UCSD-AML1 (cell line): ENCODE results near the gene RIMS1.

Source experiments
- DNase-seq: peaks from one replicate; lab custom pipeline; 2025; ENCODE audit not compliant: unreplicated experiment; lab: John Stamatoyannopoulos, UW

The RIMS1 gene

DNA sequence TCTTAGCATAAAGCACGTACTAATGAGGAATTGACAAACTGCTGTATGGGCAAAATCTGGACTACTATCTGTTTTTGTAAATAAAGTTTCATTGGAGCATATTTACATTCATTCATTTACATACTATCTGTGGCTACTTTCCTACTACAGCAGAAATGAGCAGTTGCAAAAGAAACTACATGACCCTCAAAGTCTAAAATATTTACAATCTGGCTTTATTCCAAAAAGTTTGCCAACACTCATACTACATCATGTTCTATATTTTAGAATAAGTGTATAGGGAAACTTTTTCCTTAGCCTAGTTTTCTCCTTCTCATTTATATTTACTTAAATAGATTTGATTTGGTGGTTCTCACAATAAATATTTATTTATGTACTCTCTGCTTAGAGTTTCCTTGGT, 208.2 kb downstream of the RIMS1 start:
- no peak for DNase-seq

DNA sequence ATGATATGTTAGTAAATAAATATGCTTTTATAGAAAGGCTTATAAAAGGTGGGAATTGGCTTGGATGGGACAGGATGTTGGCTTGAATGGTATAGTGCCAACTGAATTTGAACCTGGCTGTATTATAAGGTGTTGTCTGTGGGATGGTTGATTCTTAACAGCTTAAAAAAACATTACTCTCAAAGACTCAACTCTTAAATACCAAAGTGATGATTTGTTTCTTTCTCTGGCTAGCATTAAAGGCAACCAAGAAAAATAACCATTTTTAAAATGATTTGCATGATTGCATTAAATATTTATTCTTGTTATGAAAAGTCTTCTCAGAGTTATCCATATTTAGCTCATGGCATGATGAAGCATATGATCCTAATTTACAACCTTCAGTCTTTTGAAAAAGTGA, 216.2 kb downstream of the RIMS1 start:
- no peak for DNase-seq

DNA sequence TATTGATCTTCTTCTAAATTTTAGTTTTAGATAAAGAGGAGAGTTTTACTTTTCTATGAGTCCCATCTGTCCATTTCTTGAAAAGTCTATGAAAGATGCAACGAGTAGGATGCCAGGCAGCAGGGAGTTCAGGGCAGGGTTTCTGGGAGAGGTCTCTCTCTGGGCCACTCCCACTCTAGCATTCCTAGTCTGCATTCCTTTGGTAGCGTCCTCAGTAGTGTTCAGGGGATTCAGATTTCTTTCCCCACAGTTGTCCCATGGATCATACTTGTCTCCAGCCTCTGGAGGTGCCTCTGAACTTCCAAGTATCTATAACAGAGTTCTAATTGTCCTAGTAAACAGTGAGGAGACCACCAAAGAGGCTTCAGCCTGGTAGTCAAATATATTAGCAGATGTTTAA, 225.3 kb downstream of the RIMS1 start:
- no peak for DNase-seq

DNA sequence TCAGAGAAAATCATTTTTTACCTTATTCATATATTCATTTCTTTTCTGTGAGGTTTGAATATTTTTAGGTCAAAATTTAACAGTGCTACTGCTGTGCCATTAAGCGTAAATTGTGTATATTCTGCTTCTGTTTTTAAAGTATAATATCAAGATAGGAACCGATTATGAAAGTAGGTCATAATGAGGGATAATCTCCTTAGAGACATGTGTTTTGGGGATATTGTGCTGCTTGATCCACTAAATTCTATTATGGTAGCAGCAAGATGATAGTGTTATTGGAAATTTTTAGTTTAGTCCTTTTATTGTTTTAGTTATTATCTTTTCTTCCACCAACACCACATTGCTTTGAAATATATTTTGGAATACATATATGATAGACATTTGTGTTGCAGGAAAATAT, 244.0 kb downstream of the RIMS1 start:
- DNase-seq, result no peak

DNA sequence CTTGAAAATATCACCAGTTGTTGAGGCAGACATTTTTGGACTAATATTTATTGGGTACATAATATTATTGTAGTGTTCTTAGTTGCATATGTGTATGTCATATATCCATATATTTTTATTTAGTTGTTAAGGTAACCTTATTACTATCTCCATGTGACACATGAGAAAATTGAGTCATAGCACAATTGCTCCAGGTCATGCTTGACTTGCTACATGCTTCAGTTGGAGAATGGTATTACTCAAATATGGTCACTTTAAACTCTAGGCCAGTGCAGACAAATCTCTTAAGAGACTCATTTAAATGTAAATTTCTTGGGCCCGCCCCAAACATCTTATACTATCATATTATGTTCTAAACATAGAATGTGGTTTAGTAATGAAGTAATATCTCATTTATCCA, 246.1 kb downstream of the RIMS1 start:
- DNase-seq, result no peak

DNA sequence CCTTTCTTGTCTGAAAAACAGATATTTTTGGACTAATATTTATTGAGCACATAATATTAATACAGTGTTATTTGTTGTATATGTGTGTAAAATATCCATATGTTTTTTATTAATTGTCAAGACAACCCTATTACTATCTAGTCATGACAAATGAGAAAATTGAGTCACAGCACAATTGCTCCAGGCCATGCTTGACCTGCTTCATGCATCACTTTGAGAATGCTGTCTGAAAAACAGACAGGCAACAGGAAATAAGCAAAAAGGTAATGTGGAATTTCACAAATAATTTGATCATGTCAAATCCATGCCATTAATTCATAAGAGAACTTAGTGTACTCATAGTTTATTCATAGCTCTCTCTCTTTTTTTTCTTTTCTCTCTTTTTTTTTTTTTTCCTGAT, 246.5 kb downstream of the RIMS1 start:
- DNase-seq, result no peak

DNA sequence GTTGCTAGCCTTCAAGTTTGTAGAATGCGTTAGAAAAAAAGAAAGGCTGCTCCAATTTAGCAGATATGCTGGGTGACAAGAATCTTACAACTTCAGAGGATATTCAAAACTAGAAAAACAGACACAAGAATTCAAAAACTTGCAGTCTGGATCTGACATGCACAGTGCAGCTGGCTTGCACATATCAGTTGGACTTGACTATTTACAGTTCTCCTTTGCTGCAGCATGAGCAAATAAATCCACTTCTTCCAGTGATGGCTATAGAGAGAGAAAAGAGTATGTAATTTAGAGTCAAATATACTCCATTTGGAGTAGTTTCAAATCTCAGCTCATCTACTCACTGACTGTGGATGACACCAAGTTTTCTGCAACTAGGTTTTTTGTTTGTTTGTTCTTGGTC, 247.0 kb downstream of the RIMS1 start:
- DNase-seq, result no peak

DNA sequence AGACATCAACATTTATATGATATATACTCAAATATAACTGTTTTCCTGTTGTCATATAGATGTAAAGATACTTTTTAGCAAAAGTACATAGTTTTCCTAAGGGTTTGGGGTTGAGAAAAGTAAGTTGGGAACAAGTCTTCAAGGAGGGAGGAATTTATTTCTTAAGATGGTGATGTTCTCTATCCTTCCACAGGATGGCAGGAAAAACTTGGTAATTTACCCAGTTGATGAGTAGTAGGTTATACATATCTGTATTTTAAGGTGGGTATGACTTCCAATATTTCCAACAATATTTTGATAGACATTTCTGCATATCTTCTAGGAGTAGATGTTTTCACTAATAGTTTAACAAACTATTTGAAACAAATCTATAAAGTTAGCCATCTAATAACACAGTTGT, 254.4 kb downstream of the RIMS1 start:
- no peak for DNase-seq

DNA sequence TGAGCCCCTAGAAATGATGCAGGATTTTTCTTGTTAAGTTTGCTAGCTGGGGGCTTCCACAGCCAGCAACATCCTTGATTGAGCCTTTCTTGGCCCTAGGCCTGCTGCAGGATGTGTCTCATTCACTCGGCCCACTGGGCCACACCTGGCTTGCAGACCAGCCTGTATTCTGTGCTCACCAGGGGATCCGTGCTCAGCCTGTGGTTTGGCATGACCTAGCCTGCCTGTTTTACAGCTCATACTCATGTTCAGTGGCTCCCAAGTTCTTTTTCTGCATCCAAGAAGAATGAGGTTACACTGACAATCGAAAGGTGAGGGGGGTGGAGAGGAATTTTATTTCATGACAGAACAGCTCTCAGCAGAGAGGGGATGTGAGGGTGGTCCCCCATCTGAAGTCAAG, 263.4 kb downstream of the RIMS1 start:
- DNase-seq, result no peak

DNA sequence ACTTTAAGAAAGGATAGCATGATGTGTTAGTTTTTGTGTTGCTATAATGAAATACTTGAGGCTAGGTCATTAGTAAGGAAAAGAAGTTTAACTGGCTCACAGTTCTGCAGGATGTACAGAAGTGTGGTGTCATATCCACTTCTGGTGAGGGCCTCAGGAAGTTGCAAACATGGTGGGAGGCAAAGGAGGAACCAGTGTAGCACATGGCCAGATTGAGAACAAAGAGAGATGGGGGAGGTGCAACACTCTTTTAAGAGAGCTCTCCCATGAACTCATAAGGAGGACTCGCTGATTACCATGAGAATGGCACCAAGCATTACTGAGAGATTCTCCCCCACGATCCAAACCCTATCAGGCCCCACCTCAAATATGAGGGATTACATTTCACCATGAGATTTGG, 265.4 kb downstream of the RIMS1 start:
- no peak for DNase-seq

DNA sequence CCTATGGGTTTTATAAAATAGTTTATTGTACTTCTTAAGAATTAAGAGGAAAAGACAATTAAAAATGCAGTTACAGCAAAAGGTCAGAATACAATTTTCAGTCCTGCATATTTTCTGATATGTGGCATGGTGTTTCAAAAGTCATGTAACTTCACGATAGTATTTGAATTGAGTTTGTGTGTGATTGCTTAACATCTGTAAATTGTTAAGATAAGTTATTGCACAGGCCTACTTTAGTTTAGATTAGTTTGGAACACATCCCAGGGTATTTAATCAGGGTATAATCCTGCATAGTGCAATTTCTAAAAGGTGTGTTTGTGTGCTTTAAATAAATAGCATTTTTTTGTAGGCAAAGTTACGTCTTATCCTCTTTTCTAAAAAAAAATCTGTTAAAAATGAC, 289.6 kb downstream of the RIMS1 start:
- DNase-seq, result no peak

DNA sequence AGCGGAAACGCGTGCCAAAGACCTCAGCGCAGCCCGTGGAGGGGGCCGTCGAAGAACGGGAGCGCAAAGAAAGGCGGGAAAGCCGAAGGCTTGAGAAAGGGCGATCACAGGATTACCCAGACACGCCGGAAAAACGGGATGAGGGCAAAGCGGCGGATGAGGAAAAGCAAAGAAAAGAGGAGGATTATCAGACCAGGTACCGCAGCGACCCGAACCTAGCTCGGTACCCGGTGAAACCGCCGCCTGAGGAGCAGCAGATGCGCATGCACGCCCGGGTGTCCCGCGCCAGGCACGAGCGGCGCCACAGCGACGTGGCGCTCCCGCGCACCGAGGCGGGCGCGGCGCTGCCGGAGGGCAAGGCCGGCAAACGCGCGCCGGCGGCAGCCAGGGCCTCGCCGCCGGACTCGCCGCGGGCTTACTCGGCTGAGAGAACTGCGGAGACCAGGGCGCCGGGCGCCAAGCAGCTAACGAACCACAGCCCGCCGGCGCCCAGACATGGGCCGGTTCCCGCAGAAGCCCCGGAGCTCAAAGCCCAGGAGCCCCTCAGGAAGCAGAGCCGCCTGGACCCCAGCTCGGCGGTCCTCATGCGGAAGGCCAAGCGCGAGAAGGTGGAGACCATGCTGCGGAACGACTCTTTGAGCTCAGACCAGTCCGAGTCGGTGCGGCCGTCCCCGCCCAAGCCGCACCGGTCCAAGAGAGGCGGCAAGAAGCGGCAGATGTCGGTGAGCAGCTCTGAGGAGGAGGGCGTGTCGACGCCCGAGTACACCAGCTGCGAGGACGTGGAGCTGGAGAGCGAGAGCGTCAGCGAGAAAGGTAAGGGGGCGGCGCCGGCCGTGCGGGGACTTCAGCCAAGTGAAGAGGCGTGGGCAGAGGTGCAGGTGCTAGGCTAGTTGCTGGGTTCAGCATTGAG, 296.2 kb downstream of the RIMS1 start:
- DNase-seq, result no peak

DNA sequence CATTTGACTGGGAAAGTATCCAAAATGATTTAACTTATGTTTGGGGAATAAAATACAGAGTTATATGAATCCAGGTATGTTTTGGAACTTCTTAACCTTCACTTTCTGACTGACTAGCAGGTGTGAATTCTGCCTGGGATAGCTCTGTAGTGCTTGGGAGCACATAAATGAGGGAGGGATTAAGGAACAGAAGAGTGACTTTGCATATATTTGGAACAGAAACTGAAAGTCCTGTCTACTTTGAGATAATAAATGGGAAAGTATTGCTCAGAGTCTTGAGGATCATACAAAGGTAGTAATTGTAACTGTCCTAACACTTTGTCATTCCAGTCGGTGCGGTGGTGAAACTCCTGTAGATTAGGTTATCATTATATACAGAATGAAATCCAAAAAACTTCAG, 317.6 kb downstream of the RIMS1 start:
- no peak for DNase-seq

DNA sequence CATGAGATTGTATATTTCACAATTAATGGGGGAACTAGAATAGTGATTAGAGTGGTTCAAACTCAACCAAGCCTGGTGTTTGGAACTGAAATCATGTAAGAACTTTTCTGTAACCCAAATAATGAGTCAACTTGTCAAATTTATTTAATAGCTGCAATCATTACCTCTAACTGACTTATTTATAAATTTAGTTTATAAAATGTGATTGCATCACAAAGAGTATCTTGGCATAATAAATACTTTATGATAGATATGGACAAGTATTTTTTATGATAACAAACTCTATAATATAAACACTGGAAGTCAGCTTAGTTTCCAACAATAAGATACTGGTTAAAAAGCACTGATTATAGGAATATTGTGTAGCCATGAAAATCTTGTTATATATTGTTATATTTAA, 319.1 kb downstream of the RIMS1 start:
- DNase-seq, result no peak

DNA sequence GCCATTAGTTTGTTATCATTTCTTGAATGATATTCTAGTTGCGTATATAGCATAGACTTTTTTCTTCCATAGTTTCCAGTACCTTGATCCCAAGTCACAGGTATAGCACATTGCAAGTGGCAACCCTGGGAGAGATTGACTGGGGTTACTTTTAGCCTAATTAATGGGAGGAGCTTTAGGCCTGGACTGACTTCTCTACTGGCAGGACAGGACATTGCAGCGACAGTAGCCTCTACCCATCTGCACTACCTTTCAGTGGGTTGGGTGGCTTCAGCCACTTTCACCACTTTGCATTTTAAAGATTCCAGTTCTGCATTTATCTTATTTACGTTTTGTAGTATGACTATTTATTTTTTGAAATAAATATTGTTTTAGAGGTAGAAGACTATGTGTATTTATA, 320.3 kb downstream of the RIMS1 start:
- DNase-seq, result no peak

DNA sequence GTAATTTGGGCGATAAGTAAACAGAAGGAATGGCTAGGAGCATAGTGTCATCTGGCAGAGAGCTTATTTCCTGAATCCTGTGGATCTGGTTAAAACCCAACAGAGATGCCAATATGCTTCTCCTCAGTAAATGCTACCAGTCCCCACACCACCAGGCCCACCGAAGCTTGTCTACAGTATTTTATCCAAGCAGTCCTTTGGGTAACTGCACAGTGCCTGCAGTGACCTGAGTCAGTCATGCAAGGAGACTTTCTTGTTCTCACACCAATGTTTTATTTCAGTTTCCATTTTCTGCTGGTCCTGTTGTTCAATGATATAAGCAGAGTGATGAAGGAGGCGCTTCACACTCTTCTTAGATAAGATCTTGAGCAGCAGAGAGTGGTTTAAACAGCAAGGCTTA, 326.3 kb downstream of the RIMS1 start:
- DNase-seq, result no peak

DNA sequence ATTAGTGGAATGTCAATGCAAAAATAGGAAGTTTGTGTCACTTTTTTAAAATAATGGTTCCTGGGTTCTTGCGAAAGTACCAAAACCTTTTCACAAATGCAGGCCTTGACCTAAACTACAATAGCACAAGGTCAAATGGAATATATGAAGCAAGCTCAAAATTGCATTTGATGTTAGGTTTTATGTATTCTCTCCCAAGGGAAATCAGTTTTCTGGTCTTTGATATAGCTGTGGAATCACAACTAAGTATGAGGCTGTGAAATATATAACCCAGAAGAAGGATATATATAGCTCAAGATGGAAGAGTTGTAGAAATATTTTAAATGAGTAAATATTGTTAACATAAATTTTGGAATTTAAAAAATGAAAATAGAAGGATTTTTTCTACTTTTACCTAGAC, 327.3 kb downstream of the RIMS1 start:
- DNase-seq, result no peak

DNA sequence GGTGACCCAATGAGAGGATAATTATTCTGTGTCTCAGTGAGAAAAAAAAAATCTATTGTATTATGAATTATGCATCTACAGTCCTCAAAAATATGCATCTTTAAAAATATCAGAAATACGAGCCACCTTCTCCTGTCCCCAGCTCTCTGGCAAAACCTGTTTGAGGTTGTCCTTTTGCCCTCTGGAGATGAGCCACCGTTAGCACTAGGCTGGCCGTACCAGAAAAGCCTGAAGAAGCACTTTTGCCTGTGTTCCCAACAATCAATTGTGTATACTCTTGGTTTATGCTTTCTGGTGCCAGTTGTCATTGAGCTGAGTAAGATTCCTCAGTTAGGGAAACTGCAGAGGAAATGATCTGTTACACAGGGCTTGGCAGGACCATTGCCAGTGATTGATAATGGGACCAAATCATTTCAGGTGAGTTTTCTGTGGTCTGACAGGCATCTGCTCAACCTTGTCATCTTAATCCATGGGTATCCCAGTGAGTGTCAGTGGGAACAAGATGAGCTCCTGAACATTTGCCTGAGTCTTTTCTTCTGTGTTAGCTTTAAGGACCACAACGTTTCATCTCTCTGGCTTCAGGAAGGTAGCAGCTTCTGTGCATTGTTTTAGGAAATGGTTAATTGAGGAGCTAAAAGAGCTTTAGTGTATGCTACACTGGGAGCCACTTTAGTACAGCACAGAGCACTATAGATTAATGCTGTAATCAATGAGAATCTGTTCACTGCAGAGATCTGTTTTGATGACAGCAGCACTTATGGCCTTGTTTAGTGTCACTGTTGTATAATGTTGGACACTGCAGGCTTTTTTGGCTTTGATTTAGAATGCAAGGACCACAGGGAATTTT, 330.1 kb downstream of the RIMS1 start:
- no peak for DNase-seq

DNA sequence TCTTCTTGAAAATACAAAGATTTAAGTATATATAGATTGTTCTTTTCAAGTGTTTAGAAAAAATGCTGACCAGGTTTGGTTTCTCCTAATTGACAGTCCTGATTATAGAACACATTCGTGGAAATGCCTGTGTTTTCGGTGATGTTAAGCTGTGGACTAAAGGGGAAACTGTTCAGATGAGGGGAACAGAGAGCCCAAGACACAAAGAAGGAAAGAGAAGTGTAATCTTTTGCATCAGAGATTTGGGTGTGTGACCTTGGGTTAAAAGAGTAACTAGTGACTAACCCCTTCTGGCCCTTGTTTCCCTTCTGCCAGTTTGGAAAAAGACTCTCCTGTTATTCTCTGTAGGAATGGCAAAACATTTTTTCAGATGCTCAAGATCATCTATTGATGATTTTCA, 331.3 kb downstream of the RIMS1 start:
- no peak for DNase-seq

DNA sequence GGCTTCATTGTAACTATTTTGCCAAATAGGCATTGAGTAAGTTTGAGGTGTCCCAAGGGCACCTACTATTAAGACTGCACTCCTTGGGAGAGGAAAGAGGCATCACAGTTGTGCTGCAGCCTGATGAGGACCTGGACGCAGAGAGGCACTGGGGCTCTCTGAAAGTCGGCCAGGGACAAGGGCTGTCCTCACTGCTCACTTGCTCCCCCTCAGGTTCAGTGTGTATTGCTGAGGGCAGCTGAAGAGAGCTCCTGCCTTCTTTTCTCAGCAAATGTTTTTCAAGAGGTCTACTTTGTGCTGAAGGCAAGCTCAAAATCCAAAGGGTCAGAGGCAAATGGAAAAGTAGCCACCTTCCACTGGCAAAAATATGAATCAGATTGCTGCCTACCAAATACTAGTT, 331.8 kb downstream of the RIMS1 start:
- peak; percentile 7 for DNase-seq

DNA sequence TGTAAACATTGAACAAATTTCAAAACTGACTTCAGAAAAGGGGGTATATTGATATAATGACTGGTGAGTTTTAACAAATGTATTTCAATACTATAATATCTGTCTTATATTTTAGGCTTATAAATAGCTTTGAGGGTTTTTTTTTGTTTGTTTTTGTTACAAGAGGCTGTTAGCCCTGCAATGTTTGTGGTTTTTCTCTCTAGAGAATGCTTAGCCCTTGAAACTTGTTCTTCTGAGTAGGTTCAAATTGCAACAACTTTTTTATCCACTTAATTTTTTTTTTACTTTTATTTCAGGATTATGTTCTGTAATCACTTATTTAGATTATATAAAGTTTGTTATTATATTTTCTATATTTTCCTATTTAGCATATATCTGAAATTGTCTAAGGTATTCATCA, 333.2 kb downstream of the RIMS1 start:
- DNase-seq, result no peak

DNA sequence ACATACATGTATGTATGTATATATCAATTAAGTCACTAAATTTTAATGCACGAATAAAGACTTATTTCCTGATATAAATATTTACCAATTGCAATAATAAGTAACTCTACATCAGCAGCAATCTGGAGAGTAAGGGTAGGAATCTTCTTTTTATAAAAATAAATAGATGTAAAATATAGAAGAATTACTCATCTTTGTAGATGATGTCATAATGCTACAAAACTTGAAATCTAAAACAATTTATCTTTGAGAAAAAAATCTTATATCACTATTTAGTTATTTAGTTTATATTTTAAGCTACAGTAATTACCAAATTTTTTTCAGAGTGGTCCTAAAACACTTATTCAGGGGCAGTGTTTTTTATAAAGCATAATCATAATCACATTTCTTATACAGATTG, 351.7 kb downstream of the RIMS1 start:
- DNase-seq, result no peak
